Hindlimb muscle (tissue), 1 donor: ENCODE data around the gene SLC39A1. TPM values are rescaled to one million over a fixed set of nuclear protein-coding genes. Genes with fewer than 3 reads are reported as not detected.
A peak's percentile ranks its signal among the peaks of the same experiment; 100 is the strongest.
"Not testable (repeated sequence)": the region's sequence is repeated elsewhere in the genome, so short reads cannot be mapped to it uniquely, and the experiment has no call there.

Experiments
- DNase-seq: peaks from one replicate; pipeline ENCODE4 v3.0.0-alpha.2; 2013
- polyA plus RNA-seq: library from polyadenylated mRNA; unstranded; fragments of 120-200 nt; gene quantifications from one replicate; pipeline ENCODE4 v1.2.1, GENCODE V29; 2013; ENCODE audit not compliant: insufficient read length

SLC39A1 gene
- polyA plus RNA-seq, result 43.9 TPM

GRCh38 chr1:153963030-153963849 is at the start of gene SLC39A1:
SLC39A1 (minus strand) TSS chr1:153963537; CDS start chr1:153962715, 822 bp downstream.
- DNase-seq, result peak; percentile 97

- not testable (repeated sequence) for DNase-seq
Measured at GRCh38 chr1:154012543-154012942, 49.2 kb upstream of the SLC39A1 start.

DNA sequence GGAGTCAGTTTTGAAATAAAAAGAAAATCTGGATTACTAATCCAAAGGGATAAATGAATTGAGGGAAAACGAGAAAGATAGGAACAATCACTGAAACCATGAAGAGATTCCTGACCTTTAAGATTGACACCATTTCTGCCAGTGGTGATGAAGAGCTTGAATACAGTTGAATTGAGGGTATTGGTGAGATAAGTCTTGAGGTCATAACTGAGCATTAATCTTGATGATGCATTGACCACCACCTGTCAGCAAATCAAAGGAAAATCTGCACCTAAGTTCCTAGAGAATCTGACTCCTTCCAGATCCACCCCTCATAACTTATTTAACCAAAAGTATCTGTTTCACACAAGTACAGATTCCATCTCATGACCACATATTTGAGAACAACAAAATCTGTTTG is 48.8 kb upstream of the SLC39A1 start:
- no peak for DNase-seq

- DNase-seq, result no peak
Measured at GRCh38 chr1:154006136-154006535, 42.8 kb upstream of the SLC39A1 start.

- DNase-seq, result no peak
Measured at GRCh38 chr1:154000420-154000819, 37.1 kb upstream of the SLC39A1 start.

DNA sequence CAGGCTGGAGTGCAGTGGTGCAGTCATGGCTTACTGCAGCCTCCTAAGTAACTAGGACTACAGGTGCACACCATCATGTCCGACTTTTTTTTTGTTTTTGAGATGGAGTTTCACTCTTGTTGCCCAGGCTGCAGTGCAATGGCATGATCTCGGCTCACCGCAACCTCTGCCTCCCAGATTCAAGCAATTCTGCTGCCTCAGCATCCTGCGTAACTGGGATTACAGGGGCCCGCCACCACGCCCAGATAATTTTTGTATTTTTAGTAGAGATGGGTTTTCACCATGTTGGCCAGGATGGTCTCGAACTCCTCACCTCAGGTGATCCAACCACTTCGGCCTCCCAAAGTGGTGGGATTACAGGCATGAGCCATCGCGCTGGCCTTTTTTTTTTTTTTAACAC is 33.5 kb upstream of the SLC39A1 start:
- not testable (repeated sequence) for DNase-seq

DNA sequence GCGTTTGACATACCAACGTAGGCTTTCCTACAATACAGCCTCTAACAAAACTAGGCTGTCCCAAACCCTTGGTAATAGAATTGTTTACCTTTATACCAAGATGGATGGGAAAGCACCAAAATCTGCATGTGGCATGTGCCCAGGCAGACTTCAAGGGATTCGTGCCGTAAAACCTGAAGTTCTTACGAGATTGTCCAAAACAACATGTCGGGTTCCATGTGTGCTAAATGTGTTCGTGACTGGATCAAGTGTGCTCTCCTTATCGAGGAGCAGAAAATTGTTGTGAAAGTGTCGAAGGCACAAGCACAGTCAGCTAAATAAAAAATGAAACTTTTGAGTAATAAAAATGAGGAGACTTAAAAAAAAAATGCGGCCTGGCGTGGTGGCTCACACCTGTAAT is 32.3 kb upstream of the SLC39A1 start:
- DNase-seq, result no peak

DNA sequence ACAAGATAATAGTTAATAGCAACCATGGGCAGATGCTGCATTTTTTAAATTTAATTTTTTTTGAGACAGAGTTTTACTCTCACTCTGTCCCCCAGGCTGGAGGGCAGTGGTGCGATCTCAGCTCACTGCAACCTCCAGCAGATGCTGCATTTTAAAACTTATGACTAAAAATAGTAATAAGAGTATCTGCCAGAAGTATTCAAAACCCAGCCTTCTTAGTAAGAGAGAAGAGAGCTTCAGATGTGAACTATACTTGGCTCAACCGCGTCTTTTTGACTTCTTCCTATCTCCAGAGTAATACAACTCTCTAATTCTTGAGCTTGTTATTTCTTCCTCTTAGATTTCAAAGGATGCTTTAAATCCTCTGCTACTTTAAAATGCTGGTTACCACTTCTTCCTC is 31.9 kb upstream of the SLC39A1 start:
- DNase-seq, result no peak

- no peak for DNase-seq
Measured at GRCh38 chr1:153991806-153992205, 28.5 kb upstream of the SLC39A1 start.

- DNase-seq, result no peak
Measured at GRCh38 chr1:153991151-153991630, 27.9 kb upstream of the SLC39A1 start.

DNA sequence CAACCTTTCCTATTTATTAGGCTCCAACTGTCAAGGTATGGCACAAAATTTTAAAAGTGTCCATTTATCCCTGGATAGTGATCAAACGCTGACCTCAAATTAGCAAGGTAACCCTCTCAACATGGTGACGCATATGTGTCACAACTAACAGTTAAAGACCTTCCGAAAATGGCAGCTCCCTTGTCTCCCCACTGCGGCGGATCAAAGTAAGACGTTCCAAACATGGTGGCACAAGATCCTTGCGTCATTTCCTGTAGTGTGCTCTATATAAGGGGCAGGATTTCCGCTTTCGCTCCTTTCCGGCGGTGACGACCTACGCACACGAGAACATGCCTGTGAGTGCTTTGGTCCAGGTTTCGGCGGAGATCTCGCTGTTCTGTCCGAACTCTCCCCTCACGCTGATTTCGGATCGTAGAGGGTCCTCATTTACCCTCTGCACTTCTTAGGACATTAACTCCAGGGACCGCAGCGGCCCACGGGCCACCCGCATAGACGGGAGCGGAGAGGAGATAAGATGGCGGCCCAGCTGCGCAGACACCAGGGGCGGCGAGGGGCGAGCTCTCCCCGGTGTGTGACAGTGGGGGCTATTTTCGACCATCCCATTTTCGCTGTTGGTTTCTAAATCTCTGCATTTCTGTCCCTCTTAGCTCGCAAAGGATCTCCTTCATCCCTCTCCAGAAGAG is 27.3 kb upstream of the SLC39A1 start, which contains the start of gene RPS27:
TSS of gene RPS27 (plus strand) at position 295 of the 683 bp plus-strand sequence. CDS start at position 330, 35 bp downstream.
- peak; percentile 96 for DNase-seq

- DNase-seq, result no peak
Measured at GRCh38 chr1:153987621-153988020, 24.3 kb upstream of the SLC39A1 start.

- DNase-seq, result peak; percentile 82
Measured at GRCh38 chr1:153985941-153986761, 22.8 kb upstream of the SLC39A1 start, which contains the start of gene RAB13. RAB13 (minus strand) TSS chr1:153986339; CDS start chr1:153986236, 103 bp downstream.

DNA sequence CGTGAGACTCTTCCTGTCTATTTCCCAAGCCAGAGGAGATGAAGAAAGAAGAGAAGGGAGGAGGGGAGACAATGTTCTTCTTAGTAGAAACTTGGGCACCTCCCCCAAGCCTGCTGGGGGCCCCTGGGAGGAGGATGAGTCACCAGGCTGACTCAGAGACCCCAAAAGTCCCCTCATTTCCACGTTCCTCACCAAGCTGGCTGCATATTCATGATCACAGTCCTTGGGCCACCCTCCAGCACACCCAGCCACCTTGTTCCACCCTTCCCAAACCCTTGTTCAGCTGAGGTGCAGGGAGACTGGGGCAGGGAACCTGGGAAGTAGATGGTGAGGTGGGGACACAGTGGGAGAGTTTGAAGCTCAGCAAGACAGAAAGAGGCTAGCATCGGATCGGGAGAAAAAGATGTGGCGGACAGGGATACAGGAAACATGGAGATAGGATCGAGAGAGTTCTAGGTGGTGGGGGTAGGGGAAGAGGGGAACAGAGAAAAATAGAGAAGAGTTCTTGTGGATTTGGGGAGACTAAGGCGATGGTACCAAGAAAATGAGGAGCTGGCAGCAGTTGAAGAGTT is 22.1 kb upstream of the SLC39A1 start:
- peak; percentile 54 for DNase-seq

- no peak for DNase-seq
Measured at GRCh38 chr1:153984123-153984894, 21.0 kb upstream of the SLC39A1 start.

GRCh38 chr1:153981735-153982134 is 18.4 kb upstream of the SLC39A1 start:
- DNase-seq, result not testable (repeated sequence)

DNA sequence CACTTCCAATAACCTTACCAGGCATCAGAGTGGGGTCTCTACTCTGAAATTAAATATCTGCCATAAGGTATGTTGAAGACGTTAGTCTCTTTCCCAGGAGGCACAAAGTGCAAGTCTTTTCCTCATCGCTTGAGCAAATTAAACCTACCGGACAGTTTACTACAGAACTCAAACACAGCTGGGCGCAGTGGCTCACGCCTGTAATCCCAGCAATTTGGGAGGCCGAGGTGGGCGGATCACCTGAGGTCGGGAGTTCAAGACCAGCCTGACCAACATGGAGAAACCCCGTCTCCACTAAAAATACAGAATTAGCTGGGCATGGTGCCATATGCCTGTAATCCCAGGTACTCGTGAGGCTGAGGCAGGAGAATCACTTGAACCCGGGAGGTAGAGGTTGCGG is 15.8 kb upstream of the SLC39A1 start:
- not testable (repeated sequence) for DNase-seq

DNA sequence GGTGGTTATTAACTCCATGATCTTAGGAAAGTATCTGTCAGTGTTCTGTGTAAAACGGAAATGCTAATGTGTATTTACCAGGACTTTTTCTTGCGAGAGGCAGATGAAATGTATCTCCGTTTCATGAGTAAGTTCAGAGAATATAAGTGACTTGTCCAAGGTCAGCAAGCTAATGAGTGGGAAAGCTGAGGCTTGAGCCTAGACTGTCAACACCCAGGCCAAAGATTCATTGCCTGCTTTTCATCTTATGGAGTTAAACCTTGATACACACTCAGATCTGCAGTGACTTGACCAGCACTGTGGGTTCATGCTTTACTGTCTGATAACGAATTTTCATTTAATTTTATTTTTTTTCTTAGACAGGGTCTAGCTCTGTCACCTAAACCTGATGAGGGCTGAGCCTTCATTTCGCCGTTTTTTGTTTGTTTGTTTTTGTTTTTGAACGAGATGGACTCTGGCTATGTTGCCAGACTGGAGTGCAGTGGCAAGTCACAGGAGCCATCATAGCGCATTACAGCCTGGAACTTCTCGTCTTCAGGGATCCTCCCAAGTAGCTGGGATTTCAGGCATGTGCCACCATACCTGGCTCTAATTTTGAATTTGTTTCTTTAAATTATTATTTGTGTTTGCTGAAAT is 15.1 kb upstream of the SLC39A1 start:
- DNase-seq, result no peak

- DNase-seq, result peak; percentile 89
Measured at GRCh38 chr1:153977250-153978240, 14.2 kb upstream of the SLC39A1 start, which contains the start of gene JTB. JTB (minus strand) TSS chr1:153977674; CDS start chr1:153977252, 422 bp downstream.
